Naive thymus-derived CD4-positive, alpha-beta T cell (primary cell): ENCODE measurements around the gene ARMC7. TPM values are rescaled to one million over a fixed set of nuclear protein-coding genes. Genes with fewer than 3 reads are reported as not detected.
"Not testable (repeated sequence)": the region's sequence is repeated elsewhere in the genome, so short reads cannot be mapped to it uniquely, and the experiment has no call there.

Experiments
- ATAC-seq: fragments of 150-1000 bp; cut with Tn5 transposase; 2 replicates; pipeline ENCODE4 v1.10.0; 2021; ENCODE audit warnings: mild to moderate bottlenecking, moderate library complexity
- CTCF ChIA-PET: fragments of 350-600 bp; sonication (Branson Sonifier 250); formaldehyde crosslinking; loops from one replicate; lab custom pipeline; 2021; ENCODE audit warnings: antibody characterized with exemption; lab: Charles Lee
- POLR2A ChIA-PET: fragments of 350-600 bp; sonication (Branson Sonifier 250); formaldehyde crosslinking; loops from one replicate; lab custom pipeline; 2021; ENCODE audit warnings: antibody characterized with exemption, inconsistent platforms; lab: Charles Lee
- DNase-seq, 9 donors: peaks; one replicate each; pipeline versions ENCODE4 v3.0.0 to v3.0.0-alpha.2; 2020 to 2022; ENCODE audit warnings: mixed read lengths in 1 of 9
- H3K27ac ChIP-seq: one replicate; pipeline ENCODE4 v1.7.0; 2013; ENCODE audit warnings: mild to moderate bottlenecking, low read depth, low read length, moderate library complexity
- H3K27me3 ChIP-seq, 2 donors: one replicate each; pipeline ENCODE4 v1.7.0; 2013; ENCODE audit warnings: low read length in 2 of 2, mild to moderate bottlenecking in 2 of 2, moderate library complexity in 2 of 2; ENCODE audit not compliant: control insufficient read depth in 2 of 2, insufficient read depth in 2 of 2
- H3K36me3 ChIP-seq, 3 experiments: 1 replicate in 2 of 3; 2 replicates in 1 of 3; pipeline ENCODE4 v1.7.0; 2013; ENCODE audit warnings: low read length in 3 of 3, mild to moderate bottlenecking in 3 of 3, moderate library complexity in 1 of 3; ENCODE audit not compliant: insufficient read depth in 3 of 3, control insufficient read depth in 2 of 3
- H3K4me1 ChIP-seq, 2 donors: one replicate each; pipeline ENCODE4 v1.7.0; 2013; ENCODE audit warnings: low read length in 2 of 2, mild to moderate bottlenecking in 2 of 2, moderate library complexity in 1 of 2; ENCODE audit not compliant: control insufficient read depth in 2 of 2, insufficient read depth in 2 of 2
- H3K4me3 ChIP-seq: 2 replicates; pipeline ENCODE4 v1.7.0; 2013; ENCODE audit warnings: mild to moderate bottlenecking, low read length
- H3K9me3 ChIP-seq, 3 experiments: 1 replicate in 2 of 3; 2 replicates in 1 of 3; pipeline ENCODE4 v1.7.0; 2013; ENCODE audit warnings: low read length in 3 of 3; ENCODE audit not compliant: control insufficient read depth in 2 of 3
- H3K27ac Mint-ChIP-seq, 9 donors: one replicate each; pipeline ENCODE4 v1.8.0; 2020 to 2022; ENCODE audit warnings: mixed read lengths in 9 of 9, mild to moderate bottlenecking in 8 of 9, moderate library complexity in 5 of 9, inconsistent platforms in 2 of 9
- H3K27me3 Mint-ChIP-seq, 5 donors: one replicate each; pipeline ENCODE4 v1.8.0; 2021 to 2022; ENCODE audit warnings: mixed read lengths in 5 of 5, mild to moderate bottlenecking in 1 of 5
- H3K36me3 Mint-ChIP-seq, 5 donors: one replicate each; pipeline ENCODE4 v1.8.0; 2020 to 2022; ENCODE audit warnings: mixed read lengths in 5 of 5, mild to moderate bottlenecking in 3 of 5, inconsistent platforms in 1 of 5
- H3K4me1 Mint-ChIP-seq, 7 donors: one replicate each; pipeline ENCODE4 v1.8.0; 2020 to 2022; ENCODE audit warnings: mixed read lengths in 7 of 7, mild to moderate bottlenecking in 3 of 7, inconsistent platforms in 1 of 7
- H3K4me3 Mint-ChIP-seq, 10 donors: one replicate each; pipeline ENCODE4 v1.8.0; 2020 to 2022; ENCODE audit warnings: mild to moderate bottlenecking in 10 of 10, mixed read lengths in 10 of 10, moderate library complexity in 6 of 10, inconsistent platforms in 2 of 10
- H3K9me3 Mint-ChIP-seq, 11 donors: one replicate each; pipeline ENCODE4 v1.8.0; 2020 to 2022; ENCODE audit warnings: mixed read lengths in 11 of 11, mild to moderate bottlenecking in 4 of 11, inconsistent platforms in 1 of 11, moderate library complexity in 1 of 11
- intact Hi-C, 2 donors: fragments of 100-400 bp; cut with micrococcal nuclease; formaldehyde crosslinking; loops; one replicate each; pipeline ENCODE4 v1.15.1; 2023
- polyA plus RNA-seq, 2 donors: library from polyadenylated mRNA; unstranded; fragments of 300-500 nt; fragmentation: Illumina TruSeq; gene quantifications; one replicate each; pipeline ENCODE4 v1.2.3, GENCODE V29; 2021
- total RNA-seq, 6 experiments: library from RNA in 5 of 6; stranded (reverse) in 5 of 6; gene quantifications; 1 replicate in 5 of 6; 2 replicates in 1 of 6; pipeline ENCODE4 v1.2.3 and lab custom pipeline; 2021 to 2026

Gene ARMC7
- total and polyA plus RNA-seq, 7 experiments from 2014 or later: 1.8 to 18.9 (median 10.5) TPM

GRCh38 chr17:75135946-75136345 lies 26.2 kb downstream of the ARMC7 start:
- Mint-ChIP-seq H3K9me3 (no peaks in the 10 kb centered on the region), H3K4me1 (peaks cover 6 to 30% (median 11%) of the 10 kb centered on the region in 7 donors), H3K4me3 (no peak overlapping the region), H3K36me3 (peaks cover 0 to 12% (median 0%) of the 10 kb centered on the region in 5 donors), H3K27ac (peak overlapping the region in 6 of 9 donors; percentile 14 to 51 (median 32)), H3K27me3 (no peaks in the 10 kb centered on the region)
- H3K4me1 ChIP-seq: peaks cover 4 to 6% of the 10 kb centered on the region in 2 donors
- H3K36me3 ChIP-seq: peaks cover 0 to 3% (median 0%) of the 10 kb centered on the region in 3 experiments
- H3K9me3 ChIP-seq: no peaks in the 10 kb centered on the region
- DNase-seq (no peak), ATAC-seq (no peak)
- intact Hi-C loops: no loop called here
- no peaks in the 10 kb centered on the region for H3K27me3 ChIP-seq
- H3K4me3 ChIP-seq: no peak overlapping the region
- no peak overlapping the region for H3K27ac ChIP-seq
- CTCF ChIA-PET: interaction anchor here (1.2 kb wide), 1 partner anchor 36 kb away, joined by 4 read pairs; no protein-coding TSS in a partner anchor
- POLR2A ChIA-PET: interaction anchor here (1.2 kb wide), 1 partner anchor 126 kb away, joined by 3 read pairs; no protein-coding TSS in a partner anchor

GRCh38 chr17:75137762-75138161 lies 28.0 kb downstream of the ARMC7 start:
- ATAC-seq, CTCF ChIA-PET, H3K9me3 ChIP-seq, H3K4me3 ChIP-seq, H3K27me3 Mint-ChIP-seq, H3K9me3 Mint-ChIP-seq, H3K4me3 Mint-ChIP-seq, DNase-seq, H3K27me3 ChIP-seq, intact Hi-C loops, H3K27ac ChIP-seq, H3K36me3 ChIP-seq, H3K27ac Mint-ChIP-seq: not testable (repeated sequence)
- Mint-ChIP-seq H3K4me1 (peaks cover 11 to 33% (median 14%) of the 10 kb centered on the region in 7 donors), H3K36me3 (peaks cover 0 to 18% (median 0%) of the 10 kb centered on the region in 5 donors)
- POLR2A ChIA-PET: interaction anchor here (0.6 to 1.2 kb wide), 6 partner anchors 24 to 155 kb away, joined by 3 to 5 read pairs (median 3); partner anchors contain the start of gene SUMO2
- peaks cover 10 to 13% of the 10 kb centered on the region in 2 donors for H3K4me1 ChIP-seq

GRCh38 chr17:75138519-75138918 lies 28.8 kb downstream of the ARMC7 start:
- CTCF ChIA-PET: interaction anchor here (0.9 to 1.6 kb wide), 2 partner anchors 24 to 25 kb away, joined by 4 to 5 read pairs; no protein-coding TSS in a partner anchor
- peaks cover 11 to 29% (median 14%) of the 10 kb centered on the region in 7 donors for H3K4me1 Mint-ChIP-seq
- H3K9me3 ChIP-seq: no peaks in the 10 kb centered on the region
- no peak overlapping the region for H3K27ac Mint-ChIP-seq
- no peaks in the 10 kb centered on the region for H3K9me3 Mint-ChIP-seq
- no peak overlapping the region for H3K4me3 ChIP-seq
- DNase-seq: no peak
- intact Hi-C loops: no loop called here
- H3K27ac ChIP-seq: no peak overlapping the region
- H3K27me3 ChIP-seq: no peaks in the 10 kb centered on the region
- H3K36me3 Mint-ChIP-seq: peaks cover 0 to 18% (median 0%) of the 10 kb centered on the region in 5 donors
- no peak for ATAC-seq
- no peaks in the 10 kb centered on the region for H3K27me3 Mint-ChIP-seq
- H3K36me3 ChIP-seq: no peaks in the 10 kb centered on the region
- no peak overlapping the region for H3K4me3 Mint-ChIP-seq
- H3K4me1 ChIP-seq: peaks cover 10 to 13% of the 10 kb centered on the region in 2 donors
- POLR2A ChIA-PET: interaction anchor here (1.3 kb wide), 1 partner anchor 10 kb away, joined by 6 read pairs; no protein-coding TSS in a partner anchor

- Mint-ChIP-seq H3K9me3 (no peaks in the 10 kb centered on the region), H3K4me3 (no peak overlapping the region), H3K36me3 (peaks cover 0 to 28% (median 8%) of the 10 kb centered on the region in 5 donors), H3K27me3 (no peaks in the 10 kb centered on the region), H3K27ac (peak overlapping the region in 2 of 9 donors; percentile 43 to 88), H3K4me1 (peaks cover 11 to 24% (median 14%) of the 10 kb centered on the region in 7 donors)
- H3K27ac ChIP-seq: no peak overlapping the region
- CTCF ChIA-PET: interaction anchor here (0.6 to 1.9 kb wide), 3 partner anchors 28 to 89 kb away, joined by 3 to 5 read pairs (median 3); no protein-coding TSS in a partner anchor
- H3K4me3 ChIP-seq: no peak overlapping the region
- no peaks in the 10 kb centered on the region for H3K9me3 ChIP-seq
- DNase-seq: no peak
- no peak for ATAC-seq
- intact Hi-C loops: no loop called here
- H3K36me3 ChIP-seq: peaks cover 0 to 34% (median 0%) of the 10 kb centered on the region in 3 experiments
- H3K27me3 ChIP-seq: no peaks in the 10 kb centered on the region
- H3K4me1 ChIP-seq: peaks cover 10 to 13% of the 10 kb centered on the region in 2 donors
- POLR2A ChIA-PET: interaction anchor here (1.4 kb wide), 1 partner anchor 12 kb away, joined by 3 read pairs; the partner anchor contains the start of gene JPT1
Measured at GRCh38 chr17:75142236-75142971, 32.6 kb downstream of the ARMC7 start.

GRCh38 chr17:75144816-75145512 lies 35.2 kb downstream of the ARMC7 start:
- POLR2A ChIA-PET: interaction anchor here (1.0 to 1.6 kb wide), 4 partner anchors 10 to 30 kb away, joined by 3 to 8 read pairs (median 4); partner anchors contain the start of genes JPT1 and NT5C
- H3K4me3 ChIP-seq: no peak overlapping the region
- H3K27ac ChIP-seq: no peak overlapping the region
- peaks cover 0 to 40% (median 11%) of the 10 kb centered on the region in 5 donors for H3K36me3 Mint-ChIP-seq
- H3K4me1 ChIP-seq: peaks cover 10 to 13% of the 10 kb centered on the region in 2 donors
- H3K27me3 Mint-ChIP-seq: no peaks in the 10 kb centered on the region
- H3K27ac Mint-ChIP-seq: peak overlapping the region in 2 of 9 donors; percentile 10 to 20
- no peaks in the 10 kb centered on the region for H3K27me3 ChIP-seq
- DNase-seq (no peak), ATAC-seq (no peak)
- CTCF ChIA-PET: interaction anchor here (0.6 kb wide), 1 partner anchor 14 kb away, joined by 3 read pairs; the partner anchor contains the start of gene NT5C
- no peaks in the 10 kb centered on the region for H3K9me3 Mint-ChIP-seq
- H3K4me1 Mint-ChIP-seq: peaks cover 16 to 37% (median 21%) of the 10 kb centered on the region in 7 donors
- intact Hi-C loops: no loop called here
- peaks cover 0 to 46% (median 0%) of the 10 kb centered on the region in 3 experiments for H3K36me3 ChIP-seq
- H3K9me3 ChIP-seq: no peaks in the 10 kb centered on the region
- no peak overlapping the region for H3K4me3 Mint-ChIP-seq

GRCh38 chr17:75146592-75146991 lies 36.8 kb downstream of the ARMC7 start:
- POLR2A ChIA-PET: interaction anchor here (0.8 to 1.6 kb wide), 2 partner anchors 8 to 59 kb away, joined by 3 to 8 read pairs; partner anchors contain the start of genes JPT1 and SLC16A5
- H3K36me3 Mint-ChIP-seq: peaks cover 0 to 40% (median 11%) of the 10 kb centered on the region in 5 donors
- no peak overlapping the region for H3K4me3 Mint-ChIP-seq
- intact Hi-C loops: no loop called here
- peaks cover 0 to 3% of the 10 kb centered on the region in 2 donors for H3K4me1 ChIP-seq
- CTCF ChIA-PET: interaction anchor here (1.8 kb wide), 1 partner anchor 15 kb away, joined by 6 read pairs; the partner anchor contains the start of gene NT5C
- no peaks in the 10 kb centered on the region for H3K27me3 Mint-ChIP-seq
- no peak for ATAC-seq
- peaks cover 5 to 24% (median 8%) of the 10 kb centered on the region in 7 donors for H3K4me1 Mint-ChIP-seq
- no peak for DNase-seq
- no peak overlapping the region for H3K4me3 ChIP-seq
- H3K27ac Mint-ChIP-seq: peak overlapping the region in 3 of 9 donors; percentile 2 to 65 (median 49)
- H3K36me3 ChIP-seq: peaks cover 0 to 46% (median 0%) of the 10 kb centered on the region in 3 experiments
- H3K9me3 ChIP-seq: no peaks in the 10 kb centered on the region
- H3K27ac ChIP-seq: no peak overlapping the region
- no peaks in the 10 kb centered on the region for H3K9me3 Mint-ChIP-seq
- no peaks in the 10 kb centered on the region for H3K27me3 ChIP-seq
